GM19463 (cell line): ENCODE measurements around the gene SAMD4A.

Source experiments
- ATAC-seq: cut with Tn5 transposase; IDR thresholded peaks from one replicate; pipeline ENCODE4 v1.9.1; 2021; ENCODE audit warnings: mild to moderate bottlenecking, moderate library complexity; ENCODE audit not compliant: unreplicated experiment

Gene SAMD4A, protein sequence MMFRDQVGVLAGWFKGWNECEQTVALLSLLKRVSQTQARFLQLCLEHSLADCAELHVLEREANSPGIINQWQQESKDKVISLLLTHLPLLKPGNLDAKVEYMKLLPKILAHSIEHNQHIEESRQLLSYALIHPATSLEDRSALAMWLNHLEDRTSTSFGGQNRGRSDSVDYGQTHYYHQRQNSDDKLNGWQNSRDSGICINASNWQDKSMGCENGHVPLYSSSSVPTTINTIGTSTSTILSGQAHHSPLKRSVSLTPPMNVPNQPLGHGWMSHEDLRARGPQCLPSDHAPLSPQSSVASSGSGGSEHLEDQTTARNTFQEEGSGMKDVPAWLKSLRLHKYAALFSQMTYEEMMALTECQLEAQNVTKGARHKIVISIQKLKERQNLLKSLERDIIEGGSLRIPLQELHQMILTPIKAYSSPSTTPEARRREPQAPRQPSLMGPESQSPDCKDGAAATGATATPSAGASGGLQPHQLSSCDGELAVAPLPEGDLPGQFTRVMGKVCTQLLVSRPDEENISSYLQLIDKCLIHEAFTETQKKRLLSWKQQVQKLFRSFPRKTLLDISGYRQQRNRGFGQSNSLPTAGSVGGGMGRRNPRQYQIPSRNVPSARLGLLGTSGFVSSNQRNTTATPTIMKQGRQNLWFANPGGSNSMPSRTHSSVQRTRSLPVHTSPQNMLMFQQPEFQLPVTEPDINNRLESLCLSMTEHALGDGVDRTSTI

DNA sequence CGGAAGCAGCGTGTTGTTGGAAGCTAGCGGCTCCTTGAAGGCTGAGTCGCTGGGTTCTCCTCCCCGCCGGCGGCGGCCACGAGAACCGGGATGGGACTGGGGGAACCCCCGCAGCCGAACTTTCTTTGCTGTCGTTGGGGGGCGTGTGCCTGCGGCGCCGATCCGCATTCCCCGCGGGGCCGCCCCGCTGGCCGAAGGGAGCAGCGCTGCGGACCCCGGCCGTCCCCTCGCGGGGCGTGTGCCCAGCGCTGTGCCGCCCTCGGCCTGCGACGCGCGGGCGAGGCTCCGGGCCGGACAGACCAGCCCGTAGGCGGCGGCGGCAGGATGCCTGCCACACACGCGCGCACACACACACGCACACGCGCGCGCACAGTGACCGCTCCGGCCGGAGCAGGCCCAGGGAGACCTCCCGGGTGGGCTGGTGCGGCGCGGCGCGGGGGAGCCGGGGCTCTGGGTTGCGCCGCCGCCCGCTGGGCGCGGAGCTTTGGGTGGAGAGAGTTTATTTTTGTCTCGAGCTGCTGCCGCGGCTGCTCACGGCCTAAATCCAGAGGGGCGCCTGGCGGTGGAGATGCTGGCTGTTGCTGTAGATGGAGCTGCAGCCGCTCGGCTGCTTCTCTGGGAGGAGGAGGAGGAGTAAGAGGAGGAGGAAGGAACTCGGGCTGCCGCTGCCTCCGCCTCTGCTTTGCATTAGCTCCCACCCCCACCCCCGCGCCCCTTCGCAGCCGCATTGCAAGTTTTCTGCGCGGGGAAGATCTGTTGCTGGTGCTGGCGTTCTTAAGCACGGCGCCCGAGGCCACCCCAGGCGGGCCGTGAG is at the start of gene SAMD4A:
SAMD4A (plus strand) TSS at position 719 of the 814 bp plus-strand sequence. CDS start 789 bp downstream, outside the sequence.
- ATAC-seq, result peak; percentile 38

DNA sequence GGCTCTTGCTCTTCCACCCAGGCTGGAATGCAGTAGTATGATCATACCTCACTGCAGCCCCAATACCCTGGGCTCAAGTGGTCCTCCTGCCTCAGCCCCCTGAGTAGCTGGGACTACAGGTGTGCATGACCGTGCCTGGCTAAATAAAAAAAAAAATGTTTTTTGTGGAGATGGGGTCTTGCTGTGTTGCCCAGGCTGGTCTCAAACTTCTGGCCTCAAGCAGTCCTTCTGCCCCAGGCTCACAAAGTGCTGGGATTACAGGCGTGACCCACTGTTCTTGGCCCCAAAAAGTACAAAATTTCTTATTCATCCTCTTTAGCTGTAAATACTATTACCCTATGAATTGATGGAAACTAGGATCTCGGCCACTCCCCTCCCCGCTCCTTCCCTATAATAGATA is 42.5 kb upstream of the SAMD4A start:
- no peak for ATAC-seq

DNA sequence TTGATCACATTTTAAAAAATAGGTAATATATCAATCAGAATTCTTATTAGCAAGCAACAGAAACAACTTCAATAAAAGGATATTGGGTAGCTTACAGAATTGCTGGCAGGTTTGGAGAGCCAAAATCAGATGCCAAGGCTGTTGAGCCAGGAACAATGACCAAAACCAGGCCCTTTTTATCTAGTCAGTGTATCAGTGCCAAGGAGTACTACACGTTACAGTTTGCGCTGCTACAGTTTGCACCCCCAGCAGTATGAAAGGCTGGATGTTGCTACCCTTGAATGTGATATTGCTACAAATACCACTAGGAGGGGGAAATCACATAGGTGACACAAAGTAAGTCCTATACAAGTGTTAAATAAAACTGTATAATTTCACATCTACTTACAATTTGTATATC is 38.0 kb upstream of the SAMD4A start:
- no peak for ATAC-seq

DNA sequence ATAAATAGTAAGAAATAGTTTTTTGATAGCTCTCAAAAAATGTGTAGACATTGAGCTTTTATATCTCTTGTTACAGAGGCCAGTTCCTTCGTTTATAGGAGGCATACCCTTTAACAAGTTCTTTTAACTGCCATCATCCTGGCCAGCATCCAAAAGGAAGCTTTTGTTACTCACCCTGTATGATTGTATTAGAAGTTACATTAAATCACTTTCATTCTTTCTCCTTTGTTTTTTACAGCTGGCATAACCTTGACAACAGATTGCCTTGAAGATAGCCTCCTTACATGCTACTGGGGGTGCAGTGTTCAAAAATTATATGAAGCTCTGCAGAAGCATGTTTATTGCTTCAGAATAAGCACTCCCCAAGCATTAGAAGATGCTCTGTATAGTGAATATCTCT is 37.1 kb upstream of the SAMD4A start:
- ATAC-seq, result no peak

DNA sequence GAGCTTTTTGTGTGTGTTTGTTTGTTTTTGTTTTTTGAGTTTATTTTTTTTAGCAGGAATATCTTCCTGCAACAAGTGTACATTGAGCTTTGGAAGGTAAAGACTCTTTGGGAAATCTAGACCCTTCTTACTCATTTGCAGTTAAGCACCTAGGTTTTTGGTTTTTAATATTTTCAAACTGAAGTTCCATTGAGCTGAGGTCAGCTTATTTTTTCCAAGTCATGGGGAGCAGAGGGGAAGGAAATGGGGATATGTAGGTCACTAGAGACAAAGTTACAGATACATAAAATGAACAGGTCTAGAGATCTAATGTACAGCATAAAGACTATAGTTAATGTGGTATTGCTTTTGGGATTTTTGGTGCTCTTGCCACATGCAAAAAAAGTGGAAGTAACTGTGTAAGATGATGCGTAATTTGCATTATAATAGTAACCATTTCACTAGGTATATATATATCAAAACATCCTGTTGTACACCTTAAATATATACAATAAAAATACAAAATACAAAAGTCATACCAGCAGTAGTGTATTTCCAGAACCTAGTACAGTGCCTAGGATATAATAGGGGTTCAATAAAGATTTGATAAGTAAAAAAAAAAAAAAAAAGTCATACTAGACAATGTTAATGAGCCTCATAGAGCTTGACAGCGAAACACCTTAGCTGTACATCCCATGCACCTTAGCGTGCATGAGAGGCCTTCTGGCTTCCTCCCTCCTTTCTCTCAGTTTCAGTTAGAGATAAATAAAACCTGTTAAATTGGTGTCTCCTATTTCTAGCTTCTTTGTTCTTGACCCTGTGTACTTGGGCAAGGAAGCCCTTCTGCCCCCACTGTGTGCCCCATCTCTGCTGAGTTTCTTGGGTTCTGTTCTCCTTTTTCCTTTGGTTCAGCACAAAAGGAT is 34.6 kb upstream of the SAMD4A start:
- ATAC-seq, result peak; percentile 96

DNA sequence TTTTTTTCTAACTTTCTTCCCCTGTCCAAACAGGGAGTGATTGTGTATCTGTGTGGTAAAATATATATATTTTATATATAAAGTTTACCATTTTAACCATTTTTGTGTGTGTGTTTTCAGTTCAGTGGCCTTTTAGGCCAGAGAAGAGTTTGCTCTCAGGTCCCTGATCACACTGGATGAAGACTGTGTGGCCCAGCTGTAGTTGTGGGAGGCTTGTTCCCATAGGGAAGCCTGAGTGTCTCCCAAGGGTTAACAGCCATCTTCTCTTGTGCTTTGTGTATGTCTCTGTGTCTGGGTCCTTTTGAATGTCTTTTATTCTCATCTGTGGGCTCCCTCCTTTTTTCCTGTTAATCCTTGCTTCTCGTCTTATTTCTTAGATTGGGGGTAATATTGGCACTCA is 33.8 kb upstream of the SAMD4A start:
- no peak for ATAC-seq

DNA sequence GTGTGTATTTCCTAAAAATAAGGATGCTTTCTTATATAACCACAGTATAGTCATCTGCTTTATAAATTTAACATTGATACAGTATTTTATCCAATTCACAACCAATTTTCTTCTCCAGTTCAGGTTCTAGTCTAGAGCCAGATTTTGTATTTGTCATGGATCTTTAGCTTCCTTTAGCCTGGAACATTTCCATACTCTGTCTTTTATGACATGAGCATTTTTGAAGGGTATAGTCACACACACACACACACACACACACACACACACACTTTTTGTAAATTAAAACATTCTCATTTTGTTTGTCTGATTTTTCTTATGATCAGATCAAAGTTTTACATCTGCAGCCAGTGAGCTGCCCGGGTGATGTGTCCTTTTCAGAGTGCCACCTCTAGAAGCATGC is 31.8 kb upstream of the SAMD4A start:
- ATAC-seq, result no peak

DNA sequence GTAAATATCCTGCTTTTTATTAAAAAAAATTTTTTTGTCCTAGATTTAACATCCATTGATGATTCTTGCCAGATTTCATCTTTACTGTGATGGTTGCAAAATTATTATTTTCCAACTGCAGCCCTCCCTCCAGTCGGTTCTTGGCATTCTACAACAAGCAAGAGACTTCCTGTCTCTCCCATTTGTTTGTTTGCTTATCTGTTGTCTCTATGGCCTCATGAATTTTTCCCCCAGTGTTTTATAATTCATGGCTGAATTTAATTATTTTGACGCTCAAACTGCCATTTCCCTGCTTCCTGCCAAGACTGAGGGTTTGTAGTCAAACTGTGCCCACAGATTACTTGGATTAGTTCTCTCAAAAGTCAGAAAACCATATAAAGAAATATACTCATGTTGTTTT is 31.3 kb upstream of the SAMD4A start:
- ATAC-seq, result no peak

DNA sequence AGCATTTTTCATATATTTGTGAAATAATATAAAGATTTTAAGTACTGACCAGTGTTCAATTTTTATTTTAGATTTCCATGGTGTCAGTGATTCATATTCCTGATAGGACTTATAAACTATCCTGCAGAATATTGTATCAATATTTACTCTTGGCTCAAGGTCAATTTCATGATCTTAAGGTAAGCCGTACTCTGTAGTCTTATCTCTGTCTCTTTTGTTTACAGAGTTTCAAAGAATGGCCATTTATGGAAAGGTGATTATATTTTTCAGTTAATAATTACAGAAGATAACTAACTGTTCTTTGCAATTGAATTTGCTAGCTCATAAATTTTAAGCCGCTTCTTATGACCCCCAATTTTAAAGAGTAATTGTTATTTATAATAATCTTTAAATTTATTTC is 29.3 kb upstream of the SAMD4A start:
- no peak for ATAC-seq

DNA sequence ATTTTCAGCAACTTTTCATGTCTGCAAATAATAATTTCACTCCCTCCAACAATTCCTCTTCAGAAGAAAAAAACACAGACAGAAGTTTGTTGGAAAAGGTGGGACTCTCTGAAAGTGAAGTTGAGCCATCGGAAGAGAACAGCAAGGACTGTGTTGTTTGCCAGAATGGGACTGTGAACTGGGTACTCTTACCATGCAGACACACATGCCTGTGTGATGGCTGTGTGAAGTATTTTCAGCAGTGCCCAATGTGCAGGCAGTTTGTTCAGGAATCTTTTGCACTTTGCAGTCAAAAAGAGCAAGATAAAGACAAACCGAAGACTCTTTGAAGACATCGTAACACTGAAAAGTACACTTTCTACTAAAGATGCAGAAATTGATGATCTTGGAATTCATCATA is 28.9 kb upstream of the SAMD4A start:
- no peak for ATAC-seq

DNA sequence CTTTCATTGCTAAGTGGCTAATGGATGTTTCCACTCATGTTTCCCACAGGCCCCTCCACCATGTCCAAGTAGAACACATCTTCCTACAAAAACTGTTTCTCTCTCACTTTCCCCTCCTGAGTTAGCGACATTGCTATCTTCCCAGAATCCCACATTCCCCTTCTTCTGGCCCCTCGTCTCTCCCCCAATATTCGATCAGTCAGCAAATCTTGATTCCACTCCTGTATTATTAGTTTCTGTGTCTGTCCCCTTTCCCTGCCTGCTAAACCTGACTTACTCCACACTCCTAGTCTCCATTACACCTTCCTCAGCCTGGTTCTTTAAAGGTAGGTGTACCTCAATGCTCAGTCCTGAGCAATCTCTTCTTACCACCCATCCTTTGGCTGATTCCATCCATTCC is 19.3 kb upstream of the SAMD4A start:
- no peak for ATAC-seq

DNA sequence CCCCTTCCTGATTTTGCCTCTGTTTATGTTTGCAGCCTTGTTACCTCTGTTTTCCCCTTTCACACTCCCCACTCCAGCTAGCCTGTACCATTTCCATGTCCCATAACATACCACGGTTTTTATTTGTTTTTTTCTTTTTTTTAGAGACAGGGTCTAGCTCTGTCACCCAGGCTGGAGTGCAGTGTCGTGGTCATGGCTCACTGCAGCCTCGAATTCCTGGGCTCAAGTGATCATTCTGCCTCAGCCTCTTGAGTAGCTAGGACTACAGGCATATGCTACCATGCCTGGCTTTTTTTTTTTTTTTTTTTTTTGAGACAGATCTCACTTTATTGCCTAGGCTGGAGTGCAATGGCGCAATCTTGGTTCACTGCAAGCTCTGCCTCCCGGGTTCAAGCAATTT is 18.4 kb upstream of the SAMD4A start:
- no peak for ATAC-seq

DNA sequence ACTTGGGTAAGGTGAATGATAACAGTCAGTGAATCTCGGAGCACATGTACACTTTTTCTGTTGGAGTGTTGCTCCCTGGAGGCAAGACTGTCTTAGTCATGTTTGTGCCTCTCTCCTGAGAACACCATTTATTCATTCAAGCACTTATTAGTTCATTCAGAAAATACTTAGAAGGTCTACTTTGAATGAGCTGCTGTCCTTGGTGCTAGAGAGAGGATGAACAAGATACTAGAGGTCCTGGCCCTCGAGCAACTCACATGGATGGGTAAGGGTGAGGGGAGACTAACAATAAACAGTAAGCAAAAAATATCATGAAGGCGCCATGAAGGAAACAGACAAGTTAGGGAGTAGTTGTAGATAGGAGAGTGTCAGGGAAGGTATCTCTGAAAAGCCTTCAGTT is 17.1 kb upstream of the SAMD4A start:
- no peak for ATAC-seq

DNA sequence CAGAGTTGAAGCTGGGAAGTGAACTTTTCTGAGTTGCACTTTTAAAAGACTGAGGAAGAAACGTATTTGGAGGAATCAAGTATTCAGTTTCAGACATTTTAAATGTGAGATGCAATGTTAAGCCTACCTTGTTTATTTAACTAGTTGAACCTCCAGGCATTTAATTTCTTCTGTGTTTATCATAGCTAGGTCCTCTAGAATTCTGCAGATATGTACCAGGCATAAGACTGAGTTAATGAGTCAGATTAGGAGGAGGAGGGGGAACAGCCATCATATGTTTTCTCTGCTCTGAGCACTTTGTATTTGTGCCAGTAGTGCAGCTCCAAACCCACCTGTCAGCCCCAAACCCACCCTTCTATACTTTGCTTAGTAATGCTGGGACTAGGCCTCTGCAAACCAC is 16.4 kb upstream of the SAMD4A start:
- no peak for ATAC-seq

DNA sequence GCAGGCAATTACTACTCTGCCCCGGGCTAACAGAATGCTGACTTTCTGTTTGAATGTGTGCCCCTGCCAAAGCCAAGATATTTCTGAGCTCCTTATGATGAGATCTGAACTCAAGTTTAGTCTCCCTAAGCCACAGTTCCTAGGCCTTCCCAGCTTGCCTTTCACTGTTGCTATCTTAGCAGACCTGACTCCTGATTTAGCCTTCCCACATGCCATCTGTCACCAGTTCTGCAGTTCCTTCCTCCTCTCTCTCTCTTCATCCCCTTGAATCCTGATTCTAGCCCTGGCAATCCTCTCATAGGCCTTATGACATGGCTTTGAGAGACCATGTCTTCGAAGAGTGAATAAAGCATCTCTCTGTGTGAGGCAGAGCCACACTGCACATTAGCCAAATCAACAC is 12.5 kb upstream of the SAMD4A start:
- no peak for ATAC-seq

DNA sequence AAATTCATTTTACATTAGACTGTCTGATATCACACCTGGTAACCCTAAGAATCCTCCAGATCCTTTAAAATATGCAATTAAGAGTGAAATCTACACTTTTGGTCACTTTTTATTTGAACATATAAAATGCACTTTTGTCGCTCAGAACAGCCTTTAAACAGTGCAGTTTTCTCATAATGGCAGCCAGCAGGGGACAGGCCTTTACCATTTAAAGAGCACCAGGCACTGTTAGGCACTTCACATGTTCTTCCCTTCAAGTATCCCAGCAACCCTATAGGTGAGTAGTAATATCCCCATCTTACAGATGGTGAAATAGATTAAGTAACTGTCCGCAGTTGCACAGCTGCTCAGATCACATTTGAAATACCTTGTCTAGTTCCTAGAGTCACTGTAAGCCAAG is 11.3 kb upstream of the SAMD4A start:
- no peak for ATAC-seq

DNA sequence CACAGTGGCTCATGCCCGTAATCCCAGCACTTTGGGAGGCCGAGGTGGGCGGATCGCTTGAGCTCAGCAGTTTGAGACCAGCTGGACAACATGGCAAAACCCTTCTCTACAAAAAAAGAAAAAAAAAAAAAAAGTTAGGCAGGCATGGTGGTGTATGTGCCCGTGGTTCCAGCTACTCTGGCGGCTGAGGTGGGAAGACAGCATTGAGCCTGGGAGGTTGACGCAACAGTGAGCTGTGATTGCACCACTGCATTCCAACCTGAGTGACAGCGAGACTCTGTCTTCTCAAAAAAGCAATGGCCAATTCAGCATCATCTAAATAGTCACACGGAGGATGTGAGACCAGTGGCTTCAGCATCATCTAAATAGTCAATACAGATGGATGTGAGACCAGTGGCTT is 10.4 kb upstream of the SAMD4A start:
- ATAC-seq, result no peak

DNA sequence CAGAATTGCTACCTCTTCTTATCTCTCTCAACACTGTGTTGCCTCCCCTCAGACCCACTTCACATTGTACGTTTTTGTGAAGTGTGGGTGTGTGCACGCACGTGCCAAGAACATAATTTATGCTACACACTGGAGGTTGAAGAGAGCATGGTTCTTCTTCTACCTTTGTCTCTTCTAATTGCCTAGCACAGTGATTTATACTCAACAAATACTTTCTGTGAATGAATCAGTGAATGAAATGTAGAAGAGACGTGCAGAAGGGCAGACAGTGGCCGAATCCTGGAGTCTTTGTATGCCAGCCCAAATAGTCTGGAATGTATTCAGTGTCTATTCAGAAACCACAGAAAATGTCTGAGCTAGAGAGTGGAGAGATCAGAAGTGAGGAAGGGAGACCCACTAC is 4.6 kb upstream of the SAMD4A start:
- ATAC-seq, result no peak

DNA sequence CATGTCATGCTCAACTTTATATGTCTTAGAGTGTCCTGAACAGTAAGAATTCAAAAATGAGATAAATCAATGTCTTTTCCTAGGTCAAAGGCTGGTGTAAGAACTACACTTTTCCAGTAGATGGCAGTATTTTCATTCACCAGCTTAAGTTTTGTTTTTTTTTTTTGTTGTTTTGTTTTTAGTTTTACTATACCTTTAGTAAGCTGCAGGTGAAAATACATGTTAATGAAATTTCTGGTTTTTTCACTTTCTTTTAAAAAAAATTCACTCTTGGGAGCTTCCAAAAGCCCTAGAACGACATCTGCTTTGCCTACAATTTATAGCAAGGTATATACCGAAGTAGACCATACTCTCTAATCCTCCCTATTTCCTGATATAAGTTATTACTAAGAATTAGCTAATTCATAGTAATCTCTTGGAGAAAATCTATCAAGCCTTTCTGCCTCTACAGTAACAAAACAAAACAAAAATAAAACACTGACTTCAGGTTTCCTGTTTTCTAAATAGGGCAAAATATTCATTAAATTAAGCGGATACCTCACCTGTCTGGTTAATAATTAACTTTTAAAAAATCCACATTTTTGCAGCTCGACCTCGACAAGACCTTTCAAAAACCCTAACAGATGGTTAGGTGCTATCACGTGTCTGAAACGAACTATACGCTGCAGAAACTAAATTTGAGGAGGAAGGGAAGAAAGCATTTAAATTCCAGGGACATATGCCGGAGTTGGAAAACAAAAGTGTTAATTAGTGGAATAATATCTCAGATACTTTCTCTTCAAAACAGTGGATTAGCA is 2.7 kb upstream of the SAMD4A start:
- ATAC-seq, result no peak
